HEK293T (cell line): Measurements from ENCODE around the gene MEPCE.
A peak's percentile ranks its signal among the peaks of the same experiment; 100 is the strongest.

Experiments
- CTCF ChIA-PET: fragments of 350-600 bp; formaldehyde crosslinking; extraction: SDS; loops from one replicate; lab custom pipeline; 2021; ENCODE audit warnings: antibody characterized with exemption, inconsistent platforms; lab: Yijun Ruan, JAX
- POLR2A ChIA-PET: fragments of 350-600 bp; formaldehyde crosslinking; extraction: SDS; loops from one replicate; lab custom pipeline; 2020; ENCODE audit warnings: antibody characterized with exemption, inconsistent platforms; lab: Yijun Ruan, JAX
- DNase-seq: peaks from one replicate; pipeline ENCODE4 v3.0.0; 2012; ENCODE audit warnings: mixed read lengths; ENCODE audit errors: extremely low spot score
- ARNT ChIP-seq: fragments of 450-650 bp; IDR thresholded peaks from 2 replicates; pipeline ENCODE4 v1.6.1; 2017; ENCODE audit warnings: mild to moderate bottlenecking
- BHLHE40 ChIP-seq: fragments of 450-650 bp; IDR thresholded peaks from 2 replicates; pipeline ENCODE4 v1.6.1; 2016; ENCODE audit warnings: mild to moderate bottlenecking, moderate library complexity, borderline replicate concordance
- CTBP1 ChIP-seq: fragments of 450-650 bp; IDR thresholded peaks from 2 replicates; pipeline ENCODE4 v1.6.1; 2016; ENCODE audit warnings: borderline replicate concordance
- ELF4 ChIP-seq: fragments of 450-650 bp; IDR thresholded peaks from 2 replicates; pipeline ENCODE4 v1.6.1; 2017; ENCODE audit warnings: antibody characterized with exemption
- FOXA1 ChIP-seq: fragments of 450-650 bp; IDR thresholded peaks from 2 replicates; pipeline ENCODE4 v1.6.1; 2016; ENCODE audit warnings: mild to moderate bottlenecking
- FOXK2 ChIP-seq: fragments of 450-650 bp; IDR thresholded peaks from 2 replicates; pipeline ENCODE4 v1.6.1; 2016; ENCODE audit warnings: mild to moderate bottlenecking
- FOXM1 ChIP-seq: fragments of 450-650 bp; IDR thresholded peaks from 2 replicates; pipeline ENCODE4 v1.6.1; 2017; ENCODE audit warnings: mild to moderate bottlenecking, borderline replicate concordance
- HDGF ChIP-seq: fragments of 450-650 bp; IDR thresholded peaks from 2 replicates; pipeline ENCODE4 v1.6.1; 2017; ENCODE audit warnings: antibody characterized with exemption, borderline replicate concordance
- L3MBTL2 ChIP-seq: fragments of 450-650 bp; conservative IDR thresholded peaks from 2 replicates; pipeline ENCODE4 v1.6.1; 2016; ENCODE audit warnings: mild to moderate bottlenecking
- LEF1 ChIP-seq: fragments of 450-650 bp; IDR thresholded peaks from 2 replicates; pipeline ENCODE4 v1.6.1; 2017; ENCODE audit warnings: mild to moderate bottlenecking, borderline replicate concordance
- NFRKB ChIP-seq: fragments of 450-650 bp; IDR thresholded peaks from 2 replicates; pipeline ENCODE4 v1.6.1; 2016; ENCODE audit warnings: mild to moderate bottlenecking, moderate library complexity
- PKNOX1 ChIP-seq: fragments of 450-650 bp; IDR thresholded peaks from 2 replicates; pipeline ENCODE4 v1.6.1; 2016
- SP1 ChIP-seq: fragments of 450-650 bp; IDR thresholded peaks from 2 replicates; pipeline ENCODE4 v1.6.1; 2017
- SUZ12 ChIP-seq: fragments of 450-650 bp; IDR thresholded peaks from 2 replicates; pipeline ENCODE4 v1.6.1; 2016; ENCODE audit warnings: mild to moderate bottlenecking
- TARDBP ChIP-seq: fragments of 450-650 bp; IDR thresholded peaks from 2 replicates; pipeline ENCODE4 v1.6.1; 2016
- ZNF384 ChIP-seq: fragments of 450-650 bp; IDR thresholded peaks from 2 replicates; pipeline ENCODE4 v1.6.1; 2016

The MEPCE gene

DNA sequence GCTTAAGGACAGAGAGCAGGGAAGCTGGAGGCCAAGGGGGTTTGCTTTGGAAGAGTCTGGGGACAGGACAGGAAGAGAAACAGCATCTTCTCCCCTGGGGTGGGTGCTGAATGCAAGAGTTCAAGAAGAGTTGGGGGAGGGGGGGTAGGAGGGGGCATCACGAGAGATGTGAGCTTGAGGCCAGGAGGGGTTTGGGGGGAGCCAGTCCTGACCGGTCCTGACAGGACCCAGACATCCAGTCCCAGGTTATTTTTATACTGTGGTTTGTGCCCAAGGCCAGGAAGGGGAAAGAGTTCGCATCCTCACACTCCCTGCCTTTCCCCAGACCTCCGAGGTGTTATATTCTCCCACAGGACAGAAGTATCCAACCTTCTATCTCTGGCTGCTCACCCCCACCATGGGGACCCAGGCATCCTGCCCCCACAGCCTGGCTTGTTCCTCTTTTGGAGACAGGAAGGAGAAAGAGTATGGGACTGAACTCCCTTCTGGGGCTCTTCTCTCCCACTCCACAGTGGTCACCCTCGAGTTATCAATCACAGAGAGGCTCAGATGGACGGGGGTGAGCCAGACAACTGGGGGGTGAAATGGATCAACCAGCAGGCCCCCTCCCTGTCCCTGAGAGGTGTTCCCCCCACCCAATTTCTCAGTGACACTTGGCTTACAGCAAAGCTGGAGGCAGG lies 46.6 kb downstream of the MEPCE start:
- CTCF ChIA-PET, result no interaction called here
- no peak for DNase-seq
- TF ChIP-seq FOXA1 (no peak), FOXM1 (no peak), L3MBTL2 (no peak), TARDBP (no peak), CTBP1 (no peak), HDGF (no peak), ZNF384 (no peak)
- POLR2A ChIA-PET, result no interaction called here

DNA sequence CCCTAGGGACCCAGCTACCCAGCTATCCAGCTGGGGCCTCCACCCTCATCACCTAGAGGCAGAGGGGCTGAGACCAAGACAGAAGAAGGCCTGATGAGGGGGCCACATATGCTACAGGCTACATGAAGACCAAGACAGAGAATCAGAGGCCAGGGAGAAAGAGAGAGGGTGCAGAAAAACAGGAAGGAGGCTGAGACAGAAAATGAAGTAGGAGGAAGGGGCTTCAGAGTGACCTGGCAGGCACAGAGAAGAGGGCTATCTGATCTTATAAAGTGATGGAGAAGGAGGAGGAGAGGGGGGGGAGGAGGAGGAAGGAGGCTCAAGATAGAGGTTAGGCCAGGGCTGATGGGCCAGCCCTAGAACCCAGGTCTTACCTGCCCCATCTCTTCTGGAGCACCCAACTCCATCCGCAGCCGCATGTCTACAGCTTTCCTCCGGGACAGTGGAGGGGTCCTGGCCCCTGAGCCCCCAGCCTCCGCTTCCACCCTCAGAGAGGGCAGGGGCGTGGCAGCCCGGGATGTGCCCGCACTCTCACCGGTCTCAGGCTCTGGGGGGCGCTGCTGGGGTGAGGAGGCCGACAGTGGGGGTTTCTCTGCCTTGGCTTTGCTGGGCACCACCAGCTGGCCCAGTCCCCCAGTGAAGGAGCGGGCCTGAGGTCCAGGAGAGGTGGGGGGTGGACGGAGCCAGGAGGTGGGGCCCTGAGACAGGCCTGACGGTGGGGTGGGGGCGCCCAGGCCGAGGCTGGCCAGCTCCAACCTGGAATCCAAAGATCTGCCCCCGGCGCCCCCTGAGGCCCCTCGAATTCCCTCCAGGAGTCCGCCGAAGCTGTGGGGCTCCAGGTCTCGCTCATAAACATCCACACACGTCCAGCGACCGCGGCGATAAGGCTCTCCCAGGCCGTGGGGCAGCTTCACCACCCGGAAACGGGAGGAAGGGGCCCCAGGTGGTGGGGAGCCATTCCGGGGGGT lies 47.6 kb downstream of the MEPCE start:
- TF ChIP-seq ELF4, result no peak
- TF ChIP-seq CTBP1, result no peak
- no peak for TF ChIP-seq BHLHE40
- no peak for TF ChIP-seq FOXM1
- TF ChIP-seq SUZ12, result no peak
- TF ChIP-seq FOXA1, result no peak
- TF ChIP-seq LEF1, result no peak
- TF ChIP-seq L3MBTL2, result no peak
- TF ChIP-seq FOXK2, result no peak
- TF ChIP-seq ZNF384, result no peak
- no peak for TF ChIP-seq ARNT
- no peak for TF ChIP-seq NFRKB
- ChIA-PET CTCF (interaction anchor here (1.0 kb wide), 1 partner anchor 82 kb away, joined by 3 read pairs; no protein-coding TSS in a partner anchor), POLR2A (interaction anchor here (0.6 to 1.9 kb wide), 4 partner anchors 10 to 83 kb away, joined by 3 to 7 read pairs (median 4); no protein-coding TSS in a partner anchor)
- no peak for DNase-seq

DNA sequence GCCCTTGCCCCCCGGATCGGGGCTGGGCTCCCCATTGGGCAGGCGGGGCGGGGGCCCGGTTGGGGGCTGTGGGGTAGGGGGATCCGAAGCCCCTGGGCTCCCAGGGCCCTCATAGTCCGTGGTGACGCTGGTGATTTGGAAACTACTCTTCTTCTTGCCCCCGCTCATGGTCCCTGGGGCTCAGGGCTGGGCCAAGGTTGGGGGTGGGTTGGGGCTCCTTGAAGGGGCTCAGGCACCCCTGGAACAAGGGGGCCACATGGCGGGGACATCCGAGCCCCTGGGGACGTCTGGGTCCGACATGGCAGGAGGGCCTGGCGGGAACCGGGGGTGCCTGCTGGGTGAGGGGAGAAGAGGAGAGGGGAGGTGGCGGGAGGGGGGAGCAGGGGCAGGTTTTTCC lies 48.2 kb downstream of the MEPCE start:
- ChIA-PET POLR2A (interaction anchor here (0.6 to 1.9 kb wide), 4 partner anchors 9 to 82 kb away, joined by 3 to 7 read pairs (median 4); no protein-coding TSS in a partner anchor), CTCF (interaction anchor here (1.0 kb wide), 1 partner anchor 81 kb away, joined by 3 read pairs; no protein-coding TSS in a partner anchor)
- DNase-seq, result no peak
- TF ChIP-seq CTBP1 (no peak), PKNOX1 (no peak), ZNF384 (no peak), FOXK2 (no peak), NFRKB (no peak), SP1 (no peak), ARNT (no peak), ELF4 (no peak), FOXA1 (no peak)

DNA sequence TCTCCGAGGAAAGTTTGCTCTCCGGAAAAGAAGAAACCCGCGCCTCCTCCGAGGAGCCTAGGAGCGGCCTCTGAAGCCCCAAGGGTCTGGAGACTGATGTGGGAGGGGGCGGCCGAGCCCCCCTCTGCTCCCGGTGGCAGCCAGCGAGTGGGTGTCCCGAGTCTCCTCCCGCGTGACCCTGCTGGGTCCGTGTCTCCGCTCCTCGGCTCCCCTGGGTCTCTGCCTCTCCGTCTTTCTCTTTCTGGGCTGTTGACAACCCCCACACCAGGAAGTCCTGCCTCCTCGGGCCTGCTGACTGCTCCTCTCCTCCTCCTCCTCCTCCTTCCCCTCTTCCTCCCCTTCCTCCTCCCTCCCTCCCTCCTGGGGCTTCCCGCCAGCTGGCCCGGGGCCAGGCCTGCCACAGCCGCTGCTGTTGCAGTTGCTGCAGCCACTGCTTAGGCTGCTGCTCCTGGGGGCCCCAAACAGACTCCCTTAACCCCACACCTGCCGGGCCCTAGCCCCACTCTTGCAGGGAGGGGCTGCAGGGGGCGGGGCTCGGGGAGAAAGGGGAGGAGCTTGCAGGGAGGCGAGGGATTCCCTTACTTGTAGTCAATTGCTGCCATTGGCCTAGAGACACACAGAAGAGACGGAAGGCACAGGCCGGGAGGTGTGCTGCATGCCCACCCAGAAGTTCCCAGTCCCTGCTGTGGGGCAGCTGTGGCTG lies 49.5 kb downstream of the MEPCE start, which contains the start of gene TSC22D4:
Gene TSC22D4 (minus strand): TSS at position 257 of the 703 bp plus-strand sequence. CDS start 1,176 bp downstream, outside the sequence.
- CTCF ChIA-PET, result interaction anchor here (0.9 kb wide), 1 partner anchor 9 kb away, joined by 3 read pairs; no protein-coding TSS in a partner anchor
- no peak for TF ChIP-seq CTBP1
- peak; percentile 77 for TF ChIP-seq PKNOX1
- TF ChIP-seq FOXK2, result no peak
- POLR2A ChIA-PET, result interaction anchor here (0.8 to 1.9 kb wide), 13 partner anchors 9 to 227 kb away, joined by 3 to 7 read pairs (median 4); partner anchors contain the start of genes AGFG2 and POP7
- DNase-seq, result peak; percentile 87

DNA sequence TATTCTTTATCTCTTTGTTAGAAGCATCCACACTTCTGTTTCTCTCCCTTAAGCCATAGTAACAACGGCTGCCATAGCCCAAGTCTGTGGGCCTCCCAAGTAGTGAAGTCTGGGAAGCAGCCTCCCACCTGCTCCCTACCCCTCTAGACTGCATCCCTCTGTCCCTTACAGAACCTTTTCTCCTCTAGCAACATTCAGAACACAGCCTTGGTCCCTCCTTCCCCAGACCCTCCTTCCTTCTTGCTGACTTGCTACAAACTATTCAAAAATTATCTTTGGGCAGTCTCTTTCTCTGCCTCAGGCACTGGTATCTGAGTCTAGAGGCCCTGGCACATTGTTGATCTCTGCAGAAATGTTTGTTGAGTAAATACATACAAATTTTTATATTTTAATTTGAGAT lies 51.8 kb downstream of the MEPCE start:
- ChIA-PET CTCF (no interaction called here), POLR2A (interaction anchor here (1.2 to 1.4 kb wide), 2 partner anchors 64 to 105 kb away, joined by 3 read pairs; partner anchors contain the start of gene FBXO24)
- TF ChIP-seq ARNT (no peak), PKNOX1 (no peak), HDGF (no peak)
- no peak for DNase-seq

DNA sequence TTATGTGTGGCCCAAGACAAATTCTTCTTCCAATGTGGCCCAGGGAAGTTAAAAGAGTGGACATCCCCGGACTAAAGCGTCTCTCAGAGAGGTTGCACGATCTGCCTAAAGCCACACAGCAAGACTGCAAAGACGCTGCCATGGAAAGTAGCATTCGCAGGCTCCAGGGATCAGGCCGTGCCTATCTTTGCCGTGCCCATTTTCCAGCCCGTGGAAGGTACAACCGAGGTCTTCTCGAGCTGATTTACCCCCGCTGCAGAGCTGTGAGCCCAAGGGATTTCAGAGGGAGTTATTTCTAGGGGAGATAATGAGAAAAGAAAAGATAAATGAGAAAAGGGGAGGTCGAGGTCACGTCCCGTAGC lies 53.1 kb downstream of the MEPCE start:
- ChIA-PET CTCF (interaction anchor here (0.6 to 1.6 kb wide), 10 partner anchors 8 to 190 kb away, joined by 3 to 6 read pairs (median 4); partner anchors contain the start of genes AGFG2 and FBXO24), POLR2A (interaction anchor here (1.0 to 1.5 kb wide), 2 partner anchors 10 to 104 kb away, joined by 4 read pairs; partner anchors contain the start of gene FBXO24)
- DNase-seq, result no peak
- TF ChIP-seq PKNOX1, result no peak
